Coronary artery (tissue), 2 donors: Measurements from ENCODE around the gene ING4.
A peak's percentile ranks its signal among the peaks of the same experiment; 100 is the strongest.

ENCODE experiments used
- DNase-seq: peaks from one replicate; pipeline ENCODE4 v3.0.0-alpha.2; 2017; ENCODE audit warnings: low spot score
- H3K27ac ChIP-seq, 2 donors: fragments of 200-600 bp; sonication (generic); one replicate each; pipeline ENCODE4 v1.5.1; 2016 to 2019
- H3K4me3 ChIP-seq: fragments of 200-600 bp; sonication (generic); 2 replicates; pipeline ENCODE4 v1.5.1; 2016; ENCODE audit warnings: mild to moderate bottlenecking, moderate library complexity
- TF ChIP-seq, protein P1 (sequence below): fragments of 200-600 bp; sonication (generic); IDR thresholded peaks from one replicate; pipeline ENCODE4 v1.5.1; 2019; ENCODE audit warnings: antibody characterized with exemption

The ING4 gene

DNA sequence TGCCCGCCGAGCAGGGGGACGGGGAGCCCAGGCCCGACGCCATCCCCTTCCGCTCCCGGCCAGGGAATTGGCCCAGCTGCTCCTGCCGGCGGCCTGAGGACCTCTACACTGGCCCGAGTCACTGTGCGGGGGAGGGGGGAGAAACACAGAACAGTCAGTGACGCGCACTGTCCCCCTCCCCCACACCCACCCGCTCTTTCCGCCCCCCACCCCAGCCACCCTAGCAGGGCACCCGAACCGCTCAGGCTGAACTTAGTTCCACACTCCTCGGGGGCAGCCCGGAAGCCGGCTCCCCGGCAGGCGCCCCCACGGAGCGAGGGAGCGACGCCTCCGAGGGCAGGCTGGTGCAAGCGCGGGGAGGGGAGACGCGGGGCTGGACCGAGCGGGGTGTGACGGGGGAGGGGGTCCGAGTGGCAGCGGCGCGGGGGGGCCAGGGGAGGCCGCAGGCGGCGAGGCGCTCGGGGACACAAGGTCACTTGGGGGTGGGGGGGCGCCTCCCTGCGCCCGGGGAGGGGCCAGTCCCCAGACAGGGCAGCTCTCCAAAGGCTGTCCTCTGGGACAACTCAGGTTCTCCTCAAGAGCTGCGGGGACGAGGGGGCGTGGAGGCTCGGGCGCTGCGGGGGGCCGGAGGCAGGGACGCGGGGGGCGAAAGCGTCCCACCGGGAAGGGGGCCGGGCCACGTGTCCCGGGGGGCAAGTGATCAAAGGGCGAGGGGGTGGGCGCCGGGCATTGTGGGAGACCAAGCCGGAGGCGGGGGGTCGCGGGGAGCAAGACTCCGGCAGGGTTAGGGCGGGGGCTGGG is 56.4 kb downstream of the ING4 start:
- TF ChIP-seq, protein P1, sequence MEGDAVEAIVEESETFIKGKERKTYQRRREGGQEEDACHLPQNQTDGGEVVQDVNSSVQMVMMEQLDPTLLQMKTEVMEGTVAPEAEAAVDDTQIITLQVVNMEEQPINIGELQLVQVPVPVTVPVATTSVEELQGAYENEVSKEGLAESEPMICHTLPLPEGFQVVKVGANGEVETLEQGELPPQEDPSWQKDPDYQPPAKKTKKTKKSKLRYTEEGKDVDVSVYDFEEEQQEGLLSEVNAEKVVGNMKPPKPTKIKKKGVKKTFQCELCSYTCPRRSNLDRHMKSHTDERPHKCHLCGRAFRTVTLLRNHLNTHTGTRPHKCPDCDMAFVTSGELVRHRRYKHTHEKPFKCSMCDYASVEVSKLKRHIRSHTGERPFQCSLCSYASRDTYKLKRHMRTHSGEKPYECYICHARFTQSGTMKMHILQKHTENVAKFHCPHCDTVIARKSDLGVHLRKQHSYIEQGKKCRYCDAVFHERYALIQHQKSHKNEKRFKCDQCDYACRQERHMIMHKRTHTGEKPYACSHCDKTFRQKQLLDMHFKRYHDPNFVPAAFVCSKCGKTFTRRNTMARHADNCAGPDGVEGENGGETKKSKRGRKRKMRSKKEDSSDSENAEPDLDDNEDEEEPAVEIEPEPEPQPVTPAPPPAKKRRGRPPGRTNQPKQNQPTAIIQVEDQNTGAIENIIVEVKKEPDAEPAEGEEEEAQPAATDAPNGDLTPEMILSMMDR = no peak
- peak overlapping the region; percentile 80 for H3K4me3 ChIP-seq
- peak overlapping the region; percentile 98 for H3K27ac ChIP-seq
- DNase-seq = peak; percentile 87

DNA sequence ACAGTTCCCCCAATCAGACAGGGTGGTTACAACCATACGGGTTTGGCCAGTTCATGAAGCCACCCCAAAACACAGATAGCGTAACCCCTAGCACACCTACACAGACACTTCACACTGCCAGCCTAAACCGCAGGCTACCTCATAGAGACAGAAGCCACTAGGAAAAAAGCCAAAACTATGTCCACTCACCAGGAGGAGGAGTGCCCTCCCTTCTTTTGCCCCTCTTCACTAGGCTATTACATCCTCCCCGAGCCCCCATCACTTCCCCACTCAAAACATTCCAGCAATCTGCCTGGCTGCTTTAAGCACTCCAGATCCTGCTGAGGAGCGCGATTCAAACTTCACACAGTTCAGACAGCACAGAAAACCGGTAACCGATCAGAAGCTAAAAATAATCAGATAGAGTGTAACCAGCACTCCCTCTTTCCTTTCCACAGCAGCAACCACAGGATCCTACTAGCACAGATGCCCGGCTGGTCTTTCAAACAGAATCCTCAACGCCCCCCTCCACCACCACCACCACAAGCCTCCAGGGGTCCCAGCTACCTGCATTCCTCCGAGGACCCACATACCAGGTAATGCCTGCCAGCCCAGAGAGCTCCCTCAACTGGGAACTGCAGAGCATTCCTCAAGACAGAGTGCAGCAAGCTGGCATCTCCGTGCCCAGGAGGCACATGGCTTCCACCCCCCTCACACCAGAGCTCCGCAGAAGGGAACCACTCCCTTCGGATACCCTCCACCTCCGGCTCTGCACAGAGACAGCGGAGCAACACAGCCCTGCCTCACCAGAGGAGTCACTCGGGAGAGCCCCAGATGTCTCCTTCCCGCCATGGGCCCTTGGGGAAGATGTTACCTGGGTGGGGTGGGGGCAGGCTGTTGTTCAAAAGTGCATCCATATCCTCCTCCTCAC is 57.2 kb downstream of the ING4 start:
- H3K27ac ChIP-seq = peak overlapping the region; percentile 98
- DNase-seq = no peak
- TF ChIP-seq, protein P1 = no peak
- peak overlapping the region; percentile 80 for H3K4me3 ChIP-seq

DNA sequence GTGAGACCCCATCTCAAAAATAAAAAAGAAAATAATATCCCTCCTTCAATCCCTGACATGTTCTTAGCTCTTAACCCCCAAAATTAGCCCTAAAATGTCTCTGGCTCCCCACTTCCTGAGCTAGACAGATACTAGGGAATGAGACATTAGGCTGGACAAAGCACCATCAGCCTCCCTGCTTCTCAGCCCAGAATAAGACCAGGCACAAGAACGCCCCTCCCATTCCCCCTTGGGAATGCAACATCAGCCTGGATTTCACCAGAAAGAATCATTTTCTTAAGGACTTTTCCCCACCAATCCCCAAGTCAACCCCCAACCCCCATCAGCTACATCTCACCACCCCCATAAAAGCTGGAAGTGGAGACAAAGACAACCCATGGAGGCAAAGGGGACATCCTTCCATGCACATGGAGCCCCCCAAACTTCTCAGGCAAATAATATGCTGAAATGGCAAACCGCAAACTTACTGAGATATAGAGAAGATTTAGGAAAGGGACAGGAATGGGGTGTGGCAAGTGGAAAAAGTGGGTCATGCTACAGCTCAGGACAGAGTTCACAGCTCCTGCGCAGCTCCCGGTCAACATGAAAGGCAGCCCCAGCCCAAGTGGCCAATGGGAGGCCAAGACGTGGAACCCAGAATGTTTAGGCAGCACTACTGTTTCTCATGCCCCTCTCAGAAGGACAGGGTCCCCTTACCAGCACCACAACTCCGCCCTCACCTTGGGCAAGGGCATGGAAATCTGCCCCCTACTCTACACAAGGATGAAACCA is 58.5 kb downstream of the ING4 start:
- Histone ChIP-seq H3K27ac (peak overlapping the region; percentile 70 to 98), H3K4me3 (peak overlapping the region; percentile 80)
- DNase-seq = no peak
- TF ChIP-seq, protein P1 = no peak

DNA sequence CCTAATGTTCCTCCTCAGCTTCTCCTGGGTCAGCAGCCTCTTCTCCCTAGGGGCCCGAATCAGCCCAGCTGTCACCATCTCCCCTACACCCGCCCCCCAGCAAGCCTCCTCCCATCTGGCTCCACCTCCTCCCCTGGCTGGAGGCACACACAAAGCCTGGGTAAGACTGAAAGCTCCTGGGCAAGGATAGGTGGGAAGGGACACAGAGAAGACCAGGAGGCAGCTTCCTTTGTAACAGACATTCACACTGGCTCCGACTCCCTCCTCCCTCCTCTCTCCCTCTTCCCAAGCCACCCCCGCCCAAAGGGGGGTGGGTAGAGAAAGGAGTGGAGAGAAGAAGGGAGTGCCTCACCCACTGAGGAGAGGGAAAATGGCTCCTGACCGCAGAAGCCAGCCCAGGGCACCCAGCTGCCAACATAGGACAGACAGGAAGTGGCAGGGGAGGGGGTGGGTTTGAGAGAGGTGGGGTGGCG is 59.8 kb downstream of the ING4 start:
- Histone ChIP-seq H3K4me3 (peak overlapping the region; percentile 80), H3K27ac (peak overlapping the region; percentile 80 to 98)
- TF ChIP-seq, protein P1 = no peak
- DNase-seq = peak; percentile 84

DNA sequence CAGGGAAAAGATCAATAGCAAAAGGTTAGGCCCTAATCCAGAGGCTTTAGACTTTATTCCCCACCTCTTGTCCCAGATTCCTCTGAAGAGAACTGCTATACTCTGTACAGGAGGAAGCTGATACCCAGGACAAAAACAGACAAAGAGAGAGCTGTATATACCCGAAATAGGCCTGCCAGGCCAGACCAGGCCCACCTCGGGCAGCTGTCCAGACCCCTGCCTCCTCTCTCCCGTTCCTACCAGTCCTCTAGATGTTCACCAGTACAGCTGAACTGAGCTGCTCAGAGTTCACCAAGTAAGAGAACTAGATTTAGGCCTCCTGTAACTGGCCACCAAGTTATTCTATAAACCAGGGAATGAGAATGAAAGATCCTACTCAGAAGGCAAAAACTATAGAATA is 60.4 kb downstream of the ING4 start:
- no peak for DNase-seq
- TF ChIP-seq, protein P1 = no peak
- peak overlapping the region; percentile 2 for H3K4me3 ChIP-seq
- peak overlapping the region; percentile 80 to 98 for H3K27ac ChIP-seq
